WTC11 (cell line): Measurements from ENCODE around the gene TPD52L2.

ENCODE experiments used
- CREM ChIP-seq: sonication (generic); formaldehyde crosslinking; IDR thresholded peaks from 2 replicates; pipeline ENCODE4 v1.8.1; 2022; ENCODE audit warnings: mild to moderate bottlenecking, missing genetic modification reagents, moderate library complexity
- CTCF ChIP-seq: fragments of 200-600 bp; IDR thresholded peaks from 2 replicates; pipeline ENCODE4 v1.8.0; 2022; ENCODE audit warnings: antibody characterized with exemption
- E2F4 ChIP-seq: sonication (generic); formaldehyde crosslinking; IDR thresholded peaks from 2 replicates; pipeline ENCODE4 v1.8.1; 2022; ENCODE audit warnings: low read depth, mild to moderate bottlenecking, moderate library complexity, missing genetic modification reagents, borderline replicate concordance
- MAX ChIP-seq: sonication (generic); formaldehyde crosslinking; IDR thresholded peaks from 2 replicates; pipeline ENCODE4 v1.8.0; 2022; ENCODE audit warnings: mild to moderate bottlenecking, missing genetic modification reagents
- MYBL2 ChIP-seq: sonication (generic); formaldehyde crosslinking; IDR thresholded peaks from 2 replicates; pipeline ENCODE4 v1.8.1; 2023; ENCODE audit warnings: mild to moderate bottlenecking, moderate library complexity, missing genetic modification reagents
- NFYB ChIP-seq: sonication (generic); formaldehyde crosslinking; conservative IDR thresholded peaks from 2 replicates; pipeline ENCODE4 v1.8.0; 2022; ENCODE audit warnings: low read depth, missing genetic modification reagents
- NR3C1 ChIP-seq: sonication (generic); formaldehyde crosslinking; conservative IDR thresholded peaks from 2 replicates; pipeline ENCODE4 v1.8.1; 2023; ENCODE audit warnings: low read depth, mild to moderate bottlenecking, missing genetic modification reagents
- OVOL2 ChIP-seq: fragments of 250-450 bp; sonication (Bioruptor Pico); IDR thresholded peaks from 2 replicates; pipeline ENCODE4 v1.9.0; 2021; ENCODE audit warnings: mild to moderate bottlenecking, borderline replicate concordance
- SP1 ChIP-seq: sonication (generic); formaldehyde crosslinking; conservative IDR thresholded peaks from 2 replicates; pipeline ENCODE4 v1.8.1; 2022; ENCODE audit warnings: missing genetic modification reagents
- TCF7 ChIP-seq: sonication (generic); formaldehyde crosslinking; IDR thresholded peaks from 2 replicates; pipeline ENCODE4 v1.8.0; 2022; ENCODE audit warnings: mild to moderate bottlenecking, low read depth, missing genetic modification reagents, moderate library complexity
- ZNF232 ChIP-seq: sonication (generic); formaldehyde crosslinking; IDR thresholded peaks from 2 replicates; pipeline ENCODE4 v1.8.0; 2022; ENCODE audit warnings: mild to moderate bottlenecking, missing genetic modification reagents
- TF ChIP-seq, protein P1 (sequence below): sonication (generic); formaldehyde crosslinking; IDR thresholded peaks from 2 replicates; pipeline ENCODE4 v1.8.1; 2022; ENCODE audit warnings: low read depth, missing genetic modification reagents, borderline replicate concordance
- TF ChIP-seq, protein P2 (sequence below): sonication (generic); formaldehyde crosslinking; IDR thresholded peaks from 2 replicates; pipeline ENCODE4 v1.8.0; 2022; ENCODE audit warnings: mild to moderate bottlenecking, missing genetic modification reagents

- TF ChIP-seq CTCF (no peak), SP1 (no peak), MYBL2 (no peak), ZNF232 (CRISPR knock-in tag) (no peak), TCF7 (no peak), E2F4 (no peak), CREM (CRISPR knock-in tag) (no peak), OVOL2 (no peak), MAX (CRISPR knock-in tag) (no peak), NFYB (no peak), NR3C1 (CRISPR knock-in tag) (no peak)
- TF ChIP-seq, protein P1, sequence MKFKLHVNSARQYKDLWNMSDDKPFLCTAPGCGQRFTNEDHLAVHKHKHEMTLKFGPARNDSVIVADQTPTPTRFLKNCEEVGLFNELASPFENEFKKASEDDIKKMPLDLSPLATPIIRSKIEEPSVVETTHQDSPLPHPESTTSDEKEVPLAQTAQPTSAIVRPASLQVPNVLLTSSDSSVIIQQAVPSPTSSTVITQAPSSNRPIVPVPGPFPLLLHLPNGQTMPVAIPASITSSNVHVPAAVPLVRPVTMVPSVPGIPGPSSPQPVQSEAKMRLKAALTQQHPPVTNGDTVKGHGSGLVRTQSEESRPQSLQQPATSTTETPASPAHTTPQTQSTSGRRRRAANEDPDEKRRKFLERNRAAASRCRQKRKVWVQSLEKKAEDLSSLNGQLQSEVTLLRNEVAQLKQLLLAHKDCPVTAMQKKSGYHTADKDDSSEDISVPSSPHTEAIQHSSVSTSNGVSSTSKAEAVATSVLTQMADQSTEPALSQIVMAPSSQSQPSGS (CRISPR knock-in tag) = no peak
- TF ChIP-seq, protein P2, sequence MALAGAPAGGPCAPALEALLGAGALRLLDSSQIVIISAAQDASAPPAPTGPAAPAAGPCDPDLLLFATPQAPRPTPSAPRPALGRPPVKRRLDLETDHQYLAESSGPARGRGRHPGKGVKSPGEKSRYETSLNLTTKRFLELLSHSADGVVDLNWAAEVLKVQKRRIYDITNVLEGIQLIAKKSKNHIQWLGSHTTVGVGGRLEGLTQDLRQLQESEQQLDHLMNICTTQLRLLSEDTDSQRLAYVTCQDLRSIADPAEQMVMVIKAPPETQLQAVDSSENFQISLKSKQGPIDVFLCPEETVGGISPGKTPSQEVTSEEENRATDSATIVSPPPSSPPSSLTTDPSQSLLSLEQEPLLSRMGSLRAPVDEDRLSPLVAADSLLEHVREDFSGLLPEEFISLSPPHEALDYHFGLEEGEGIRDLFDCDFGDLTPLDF (CRISPR knock-in tag) = no peak
Observed at GRCh38 chr20:63882257-63883200, 17.5 kb downstream of the TPD52L2 start.
